ENCODE measurements around the gene MAOB. TPM values are rescaled to one million over a fixed set of nuclear protein-coding genes. Genes with fewer than 3 reads are reported as not detected.

Gene MAOB
- total and polyA plus RNA-seq, 9 of the 15 experiments (the other 6 are each of a cell fraction or from before 2014, with no cell fraction given), result 0.05 to 0.09 TPM; not detected in 7

DNA sequence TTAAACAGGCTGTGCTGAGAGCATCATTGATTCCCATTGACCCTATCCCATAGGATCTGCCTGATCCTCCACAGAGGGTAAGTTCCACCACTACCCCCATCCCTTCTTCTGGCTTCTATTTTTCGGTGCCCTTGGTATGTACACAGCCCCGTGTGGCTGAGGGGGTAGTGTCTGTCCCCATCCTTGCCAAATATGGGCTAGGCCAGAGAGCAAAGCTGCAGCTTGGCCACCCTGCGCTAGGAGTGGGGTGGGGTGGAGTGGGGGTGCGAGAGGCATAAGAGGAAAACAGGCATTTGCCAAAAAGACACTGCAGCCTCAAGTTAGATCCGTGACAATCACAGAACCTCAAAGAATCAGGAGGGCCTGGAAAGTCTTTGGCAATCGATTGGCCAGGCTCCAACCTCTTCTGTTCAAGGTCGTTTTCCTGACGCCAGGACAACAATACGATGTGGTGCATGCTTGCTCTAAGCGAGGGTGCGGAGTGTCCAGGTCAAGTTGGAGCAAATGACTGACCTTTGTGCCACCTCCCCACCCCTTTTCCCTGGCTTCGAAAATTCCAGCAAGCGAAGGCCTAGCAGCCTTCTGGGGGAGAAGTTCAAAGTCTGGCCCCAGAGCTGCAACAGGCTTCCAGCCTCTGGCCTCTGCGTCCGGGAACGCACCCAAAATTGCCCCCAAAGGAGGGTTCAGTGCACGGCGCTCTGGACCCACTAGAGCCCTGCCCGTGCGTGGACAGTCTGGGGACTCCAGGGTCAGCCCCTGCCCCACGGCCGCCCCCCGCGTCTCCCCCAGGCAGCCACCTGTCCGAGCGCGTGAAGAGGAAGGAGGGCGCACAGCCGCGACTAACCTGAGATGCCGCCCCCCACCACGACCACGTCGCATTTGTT is 598 bp downstream of the MAOB start:
- H3K9ac ChIP-seq (ENCODE audit: insufficient read depth in 1 of 2, low read depth in 2 of 2, low read length in 2 of 2), result no peak overlapping the region
- no peak overlapping the region for H3K27ac ChIP-seq (ENCODE audit: extremely low read depth, low read depth, low read length)
- no peaks in the 10 kb centered on the region for H3K36me3 ChIP-seq (ENCODE audit: control insufficient read depth, insufficient read depth, low read length)
- no TSS peak for BruUV-seq (replicated peaks)
- ATAC-seq (no peak), FAIRE-seq (no peak), DNase-seq (ENCODE audit: extremely low read depth in 1 of 4, low spot score in 3 of 4) (no peak)
- no peak overlapping the region for H3K4me2 ChIP-seq (ENCODE audit: insufficient read depth, low read length)
- H3K9me3 ChIP-seq (replicated peaks; ENCODE audit: control insufficient read depth, insufficient read depth, low read depth, low read length), result no peaks in the 10 kb centered on the region
- peaks cover 0 to 7% of the 10 kb centered on the region in 2 experiments; a peak in 1 of 5 replicates for H3K4me1 ChIP-seq (replicated peaks in 1 of 2; ENCODE audit: control insufficient read depth in 2 of 2, insufficient read depth in 2 of 2, low read length in 2 of 2)
- no peak overlapping the region for H2AFZ ChIP-seq (ENCODE audit: low read depth, low read length)
- no peaks in the 10 kb centered on the region for H3K9me1 ChIP-seq (ENCODE audit: control insufficient read depth, insufficient read depth, low read length)
- intact Hi-C loops (cut with micrococcal nuclease) (no loop called here), in situ Hi-C loops (cut with MboI) (no loop called here)
- peaks cover 0 to 12% of the 10 kb centered on the region in 2 experiments; a peak in 2 of 5 replicates for H3K27me3 ChIP-seq (ENCODE audit: control insufficient read depth in 2 of 2, insufficient read depth in 2 of 2, low read length in 2 of 2)
- H4K20me1 ChIP-seq (replicated peaks; ENCODE audit: control insufficient read depth, insufficient read depth, low read length), result no peaks in the 10 kb centered on the region
- ChIA-PET POLR2A (no interaction called here), CTCF (ENCODE audit: low intra/inter-chr PET ratio) (no interaction called here)
- H3K79me2 ChIP-seq (ENCODE audit: control insufficient read depth, insufficient read depth, low read length), result no peaks in the 10 kb centered on the region
- TF ChIP-seq ZBTB8A (IDR thresholded peaks at IDR 0.05; ENCODE audit: partially characterized antibody), result no peak
- TF ChIP-seq RB1 (IDR thresholded peaks at IDR 0.05; ENCODE audit: low read depth), result no peak
- no peak overlapping the region for H3K4me3 ChIP-seq
- WGBS (ENCODE audit: insufficient coverage, low coverage, missing lambda C conversion rate), result 1% methylated on average over 14 of the region's 34 CpGs

GRCh38 chrX:43880425-43880824 is 1.8 kb downstream of the MAOB start:
- Histone ChIP-seq H4K20me1 (replicated peaks; ENCODE audit: control insufficient read depth, insufficient read depth, low read length) (no peaks in the 10 kb centered on the region), H3K9me1 (ENCODE audit: control insufficient read depth, insufficient read depth, low read length) (no peaks in the 10 kb centered on the region), H3K4me3 (no peak overlapping the region), H3K36me3 (ENCODE audit: control insufficient read depth, insufficient read depth, low read length) (no peaks in the 10 kb centered on the region), H3K27me3 (ENCODE audit: control insufficient read depth in 2 of 2, insufficient read depth in 2 of 2, low read length in 2 of 2) (peaks cover 0 to 12% of the 10 kb centered on the region in 2 experiments; a peak in 2 of 5 replicates), H3K79me2 (ENCODE audit: control insufficient read depth, insufficient read depth, low read length) (no peaks in the 10 kb centered on the region), H3K9ac (ENCODE audit: insufficient read depth in 1 of 2, low read depth in 2 of 2, low read length in 2 of 2) (no peak overlapping the region), H3K4me2 (ENCODE audit: insufficient read depth, low read length) (no peak overlapping the region), H3K9me3 (replicated peaks; ENCODE audit: control insufficient read depth, insufficient read depth, low read depth, low read length) (no peaks in the 10 kb centered on the region), H3K4me1 (replicated peaks in 1 of 2; ENCODE audit: control insufficient read depth in 2 of 2, insufficient read depth in 2 of 2, low read length in 2 of 2) (peaks cover 0 to 7% of the 10 kb centered on the region in 2 experiments; a peak in 1 of 5 replicates), H3K27ac (ENCODE audit: extremely low read depth, low read depth, low read length) (no peak overlapping the region), H2AFZ (ENCODE audit: low read depth, low read length) (no peak overlapping the region)
- in situ Hi-C loops (cut with MboI), result no loop called here
- ChIA-PET CTCF (ENCODE audit: low intra/inter-chr PET ratio) (no interaction called here), POLR2A (no interaction called here)
- TF ChIP-seq NFIC (IDR thresholded peaks at IDR 0.05) (no peak), NCOA2 (IDR thresholded peaks at IDR 0.05; ENCODE audit: partially characterized antibody in 2 of 2) (no peak), HSF4 (CRISPR knock-in tag; IDR thresholded peaks at IDR 0.05; ENCODE audit: borderline replicate concordance) (no peak), ZC3H8 (IDR thresholded peaks at IDR 0.05) (no peak), ZNF143 (CRISPR knock-in tag; IDR thresholded peaks at IDR 0.05) (no peak), NBN (IDR thresholded peaks at IDR 0.05; ENCODE audit: low read depth) (no peak)
- ATAC-seq (no peak), DNase-seq (ENCODE audit: extremely low read depth in 1 of 4, low spot score in 3 of 4) (no peak), FAIRE-seq (no peak)
- 5% methylated on average over 2 of the region's 2 CpGs for WGBS (ENCODE audit: insufficient coverage, low coverage, missing lambda C conversion rate)
- intact Hi-C loops (cut with micrococcal nuclease), result no loop called here
- BruUV-seq (replicated peaks), result no TSS peak

All from K562 (cell line).